HG03064 (cell line): ENCODE results near the gene ASCL5.

Experiments used
- ATAC-seq: cut with Tn5 transposase; IDR thresholded peaks from one replicate; pipeline ENCODE4 v1.9.1; 2021; ENCODE audit warnings: low read depth; ENCODE audit not compliant: unreplicated experiment

The ASCL5 gene

DNA sequence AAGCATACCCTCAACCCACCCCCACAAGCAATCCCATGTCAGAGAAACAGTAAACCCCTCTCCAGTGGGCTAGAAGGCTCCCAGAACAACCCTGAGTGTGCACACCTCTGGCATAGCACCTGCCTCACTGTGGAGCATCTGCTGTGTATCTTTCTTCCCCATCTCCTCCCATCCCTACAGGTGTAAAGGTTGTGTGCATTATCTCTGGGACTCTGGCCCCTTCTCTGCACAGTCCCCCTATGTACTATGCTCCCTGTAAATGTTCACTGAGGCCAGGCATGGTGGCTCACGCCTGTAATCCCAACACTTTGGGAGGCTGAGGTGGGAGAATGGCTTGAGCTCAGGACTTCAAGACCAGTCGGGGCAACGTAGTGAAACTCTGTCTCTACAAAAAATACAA, 14.1 kb downstream of the ASCL5 start:
- ATAC-seq = no peak

DNA sequence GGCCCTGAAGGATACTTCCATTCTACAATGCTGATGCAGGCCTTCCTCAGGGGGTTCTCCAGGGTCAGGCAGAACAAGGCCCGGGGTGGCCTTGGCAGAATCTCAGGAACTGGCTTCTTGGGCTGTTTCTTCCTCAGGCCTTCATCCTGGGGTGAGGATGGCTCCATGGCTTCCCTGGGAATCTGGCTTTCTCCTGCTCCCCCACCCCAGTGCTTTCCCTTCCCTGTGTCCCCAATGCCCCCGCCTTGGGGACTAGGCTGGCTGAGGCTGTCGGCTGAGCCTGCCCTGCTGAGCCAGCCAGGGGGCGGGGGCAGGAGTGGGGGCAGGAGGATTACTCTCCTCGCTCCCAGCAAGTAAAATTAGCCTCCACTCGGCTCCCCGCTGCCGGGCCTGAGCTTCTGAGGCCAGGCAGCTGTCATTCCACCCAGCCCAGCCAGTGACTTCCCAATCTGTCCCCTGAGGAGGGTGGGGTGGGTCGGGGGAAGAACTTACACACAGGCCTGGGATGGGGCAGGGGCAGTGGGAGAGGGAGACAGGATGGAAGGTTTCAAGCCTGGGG, 14.7 kb downstream of the ASCL5 start, which contains the start of gene CACNA1S:
TSS of gene CACNA1S (minus strand) at position 254 of the 559 bp plus-strand sequence. CDS start at position 167, 87 bp downstream.
- no peak for ATAC-seq

DNA sequence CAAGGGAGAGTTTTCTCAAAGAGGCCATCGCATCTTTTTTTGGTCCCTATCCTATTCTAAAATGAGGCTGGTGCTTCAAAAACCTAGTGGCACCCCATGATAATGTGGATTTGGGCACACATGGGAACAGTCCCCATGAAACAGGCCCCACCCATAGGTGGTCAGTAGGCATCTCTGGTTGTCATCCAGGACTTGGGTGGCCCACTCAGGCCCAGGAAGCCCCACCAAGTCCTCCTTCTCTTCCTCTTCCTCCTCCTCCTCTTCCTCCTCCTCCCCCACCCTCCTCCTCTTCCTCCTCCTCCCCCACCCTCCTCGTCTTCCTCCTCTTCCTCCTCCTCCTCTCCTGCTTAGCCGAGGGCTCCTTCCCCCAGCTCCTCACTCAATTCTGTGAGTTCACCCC, 15.3 kb downstream of the ASCL5 start:
- no peak for ATAC-seq

DNA sequence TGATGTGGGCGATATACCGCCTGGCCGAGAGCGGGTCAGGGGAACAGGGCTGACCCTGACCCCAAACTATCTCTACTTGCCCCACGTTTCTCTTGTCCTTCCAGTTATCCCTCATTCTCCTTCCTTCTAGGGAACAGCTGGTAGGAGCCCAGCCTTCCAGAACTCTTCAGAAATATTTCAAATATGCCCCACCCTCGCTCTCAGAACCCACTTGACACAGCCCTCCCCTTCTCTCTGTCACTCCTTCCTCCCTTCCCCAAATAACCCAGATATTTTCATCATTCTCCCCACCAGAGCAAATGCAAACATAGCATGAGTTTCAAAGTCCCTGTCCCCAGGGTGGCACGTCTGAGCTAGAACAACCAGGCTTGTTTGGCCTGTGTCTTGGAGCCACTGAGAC, 15.8 kb downstream of the ASCL5 start:
- no peak for ATAC-seq

DNA sequence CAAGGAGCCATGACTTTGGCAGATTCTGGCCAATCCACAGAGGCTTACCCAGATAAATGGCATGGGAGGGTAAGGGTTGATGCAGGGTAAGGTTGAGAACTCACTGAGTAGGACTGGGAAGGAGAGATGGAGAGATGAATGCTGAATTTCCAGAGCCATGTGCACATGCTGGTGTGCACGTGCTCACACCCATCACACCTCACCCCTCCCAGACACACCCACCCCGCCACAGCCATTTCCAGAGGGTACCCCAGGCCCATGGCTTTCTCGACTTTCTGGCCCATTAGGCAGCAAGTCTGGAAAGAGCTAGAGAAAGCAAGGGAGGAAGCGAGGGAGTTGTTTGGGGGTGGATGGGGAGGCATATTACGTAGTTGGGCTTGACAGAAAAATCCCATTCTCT, 16.4 kb downstream of the ASCL5 start:
- ATAC-seq = no peak

DNA sequence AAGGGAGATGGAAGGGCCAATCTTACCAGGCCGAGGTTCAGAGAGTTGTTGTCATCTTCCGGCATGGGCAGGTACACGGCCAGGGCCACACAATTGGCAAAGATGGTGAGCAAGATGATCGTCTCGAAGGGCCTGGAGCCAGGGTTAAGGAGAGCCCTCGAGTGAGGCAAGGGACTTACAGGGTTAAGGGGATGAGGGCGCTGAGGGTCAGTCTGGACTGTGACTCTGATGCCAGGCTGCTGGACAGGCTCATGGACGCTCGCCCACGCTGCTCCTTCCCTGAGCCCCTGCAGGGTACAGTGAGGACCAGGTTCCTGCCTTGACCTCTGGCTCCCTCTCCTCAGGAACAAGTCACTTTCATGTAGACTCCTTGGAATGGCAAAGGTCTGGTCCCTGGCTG, 16.8 kb downstream of the ASCL5 start:
- ATAC-seq = no peak

DNA sequence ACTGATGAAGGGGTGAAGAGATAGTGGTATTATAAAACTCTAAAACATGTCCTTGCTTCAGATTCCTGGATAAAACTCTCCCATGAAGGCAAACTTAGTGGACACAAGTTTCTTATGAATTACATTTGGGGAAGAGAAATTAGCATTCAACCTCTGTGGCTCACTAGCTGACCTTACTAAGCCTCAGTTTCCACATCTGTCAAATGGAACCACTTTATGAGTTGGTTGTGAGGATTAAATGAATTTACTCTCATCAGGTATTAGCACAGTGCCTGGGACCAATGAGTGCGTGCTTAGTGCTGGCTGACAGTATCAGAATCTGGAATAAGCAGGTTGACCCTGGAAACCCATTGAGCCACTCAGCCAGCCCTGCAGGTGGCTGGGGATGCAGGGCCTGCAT, 17.3 kb downstream of the ASCL5 start:
- no peak for ATAC-seq

DNA sequence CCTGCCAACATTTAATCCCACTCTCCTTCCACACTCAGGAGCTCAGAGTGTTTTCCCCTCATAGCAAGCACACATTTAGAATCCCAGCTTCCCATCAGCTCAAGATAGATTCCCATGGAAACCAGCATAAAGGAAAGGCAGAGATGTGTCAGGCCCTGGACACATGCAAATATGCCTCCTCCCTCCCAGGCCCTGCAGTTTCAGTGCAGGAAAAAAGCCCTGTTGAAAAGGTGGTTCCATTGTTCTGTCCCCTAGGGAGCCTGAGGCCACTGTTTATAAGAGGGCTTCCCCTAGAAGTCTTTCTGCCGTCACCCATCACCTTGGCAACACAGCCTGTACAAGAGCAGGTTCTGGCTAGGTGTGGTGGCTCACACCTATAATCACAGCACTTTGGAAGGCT, 18.4 kb downstream of the ASCL5 start:
- no peak for ATAC-seq

DNA sequence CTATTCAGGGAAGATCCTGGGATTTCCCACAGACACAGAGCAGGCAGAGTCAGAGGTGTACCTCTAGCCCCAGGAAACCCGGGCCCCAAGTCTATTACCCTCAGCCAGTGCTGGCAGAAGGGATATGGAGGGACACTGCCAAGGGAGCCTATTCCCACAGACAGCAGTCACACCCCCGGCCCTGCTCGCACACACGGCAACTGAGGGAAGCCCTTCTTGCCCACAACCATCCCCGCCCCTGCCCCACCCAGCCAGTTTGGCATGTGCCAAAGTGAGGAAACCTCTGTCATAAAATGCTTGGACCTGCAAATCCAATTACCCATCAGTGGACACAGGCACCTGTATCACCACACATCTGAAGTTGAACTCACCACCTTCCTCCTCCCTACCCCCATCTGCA, 21.3 kb downstream of the ASCL5 start:
- no peak for ATAC-seq

DNA sequence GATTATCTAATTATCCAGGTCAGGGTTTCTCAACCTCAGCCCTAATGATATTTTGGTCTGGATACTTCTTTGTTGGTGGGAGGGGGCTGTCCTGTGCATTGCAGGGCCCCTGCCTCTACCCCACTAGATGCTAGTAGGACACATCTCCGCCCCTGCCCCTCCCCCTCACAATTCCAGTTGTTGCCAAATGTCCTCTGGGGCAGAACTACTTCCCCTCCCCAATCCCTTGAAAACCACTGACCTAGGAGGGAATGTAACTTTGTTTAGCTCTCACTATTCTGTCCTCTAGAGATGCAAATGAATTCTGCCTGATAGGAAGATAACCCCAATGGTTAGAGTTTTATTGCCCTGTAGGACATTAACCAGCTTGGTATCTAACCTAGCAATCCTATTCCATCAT, 22.8 kb downstream of the ASCL5 start:
- no peak for ATAC-seq

DNA sequence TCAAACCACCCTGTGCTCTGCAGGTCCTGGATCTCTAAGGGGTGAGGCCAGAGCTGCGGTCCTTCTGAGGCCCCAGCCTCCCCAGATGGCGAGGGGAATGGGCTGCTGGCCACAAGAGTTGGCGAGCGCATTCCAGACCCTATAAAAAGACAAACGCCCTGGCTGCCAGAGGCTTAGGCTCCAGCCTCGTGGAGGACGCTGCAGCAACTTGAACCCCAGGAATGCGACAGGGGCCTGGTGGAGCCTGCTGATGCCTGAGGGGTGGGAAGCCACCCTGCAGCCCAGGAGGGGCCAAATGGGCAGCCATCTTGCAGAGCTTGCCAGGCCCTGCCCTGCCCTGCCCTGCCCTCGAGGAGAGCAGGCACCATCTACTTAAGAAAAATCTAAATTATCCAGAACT, 23.3 kb downstream of the ASCL5 start:
- ATAC-seq = no peak

DNA sequence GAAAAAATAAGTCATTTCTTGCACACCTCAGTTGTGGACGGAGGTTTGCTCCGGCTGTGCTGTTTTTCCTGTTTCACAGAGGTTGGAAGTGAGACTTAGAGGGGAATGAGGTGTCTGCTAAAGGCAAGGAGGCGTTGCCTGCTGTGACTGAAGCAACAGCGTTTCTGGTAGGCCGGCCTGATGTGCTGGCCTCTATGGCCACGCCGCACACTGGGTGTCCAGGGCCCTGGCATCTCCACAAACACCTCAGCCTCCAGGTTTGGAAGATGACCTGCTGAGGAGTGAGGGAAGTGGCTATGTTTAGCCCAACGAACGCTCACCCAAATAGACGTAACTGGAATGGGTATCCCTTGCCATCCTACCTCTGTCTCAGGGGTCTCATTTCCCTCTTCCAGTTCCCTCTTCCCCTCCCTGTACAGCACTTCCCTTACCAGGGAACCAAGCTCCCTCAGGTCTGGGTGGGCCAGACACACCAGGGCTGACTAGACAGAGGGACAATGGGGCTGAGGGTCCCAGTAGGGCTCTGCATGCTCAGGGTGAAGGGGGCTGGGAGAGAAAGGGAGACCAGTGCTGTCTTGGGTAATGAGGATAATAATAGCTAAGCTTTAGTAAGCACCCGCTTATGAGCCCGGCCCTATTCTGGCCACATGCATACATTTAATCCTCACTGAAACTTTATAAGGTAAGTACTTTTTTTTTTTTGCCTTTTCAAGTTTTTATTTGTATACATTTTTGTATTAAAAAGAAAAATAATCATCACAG, 26.6 kb downstream of the ASCL5 start:
- no peak for ATAC-seq

DNA sequence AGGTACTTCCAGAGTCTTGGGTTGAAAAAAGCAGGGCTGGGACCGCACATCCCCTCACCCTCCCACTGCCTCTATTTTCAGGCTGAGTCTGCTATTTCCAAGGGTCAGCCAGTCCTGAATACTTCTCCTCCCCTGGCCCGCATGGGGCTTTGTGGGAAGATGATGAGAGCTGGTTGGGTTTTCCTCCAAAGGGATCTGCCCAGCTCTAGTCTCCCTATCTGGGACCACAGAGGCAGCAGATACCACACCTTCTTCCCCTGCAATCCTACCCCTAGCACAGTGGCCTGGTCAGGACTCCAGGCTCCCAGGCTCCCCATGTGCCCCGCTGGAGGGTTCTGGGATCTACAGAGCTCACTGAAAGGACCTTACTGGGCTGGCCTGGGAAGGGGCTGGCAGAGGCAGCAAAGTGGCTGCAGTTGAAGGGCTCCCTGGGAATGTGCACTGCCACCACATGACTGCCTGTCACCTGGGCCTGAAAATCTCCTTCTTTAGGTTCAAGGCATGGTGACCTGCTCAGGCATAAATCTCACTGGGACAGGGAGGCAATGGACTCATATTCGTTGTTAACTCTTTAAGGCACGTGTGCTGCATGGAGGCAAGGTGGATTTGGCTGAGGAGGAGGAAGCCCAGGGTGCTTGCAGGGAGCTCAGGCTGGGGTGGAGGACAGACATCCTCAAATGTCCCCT, 27.8 kb downstream of the ASCL5 start:
- no peak for ATAC-seq

DNA sequence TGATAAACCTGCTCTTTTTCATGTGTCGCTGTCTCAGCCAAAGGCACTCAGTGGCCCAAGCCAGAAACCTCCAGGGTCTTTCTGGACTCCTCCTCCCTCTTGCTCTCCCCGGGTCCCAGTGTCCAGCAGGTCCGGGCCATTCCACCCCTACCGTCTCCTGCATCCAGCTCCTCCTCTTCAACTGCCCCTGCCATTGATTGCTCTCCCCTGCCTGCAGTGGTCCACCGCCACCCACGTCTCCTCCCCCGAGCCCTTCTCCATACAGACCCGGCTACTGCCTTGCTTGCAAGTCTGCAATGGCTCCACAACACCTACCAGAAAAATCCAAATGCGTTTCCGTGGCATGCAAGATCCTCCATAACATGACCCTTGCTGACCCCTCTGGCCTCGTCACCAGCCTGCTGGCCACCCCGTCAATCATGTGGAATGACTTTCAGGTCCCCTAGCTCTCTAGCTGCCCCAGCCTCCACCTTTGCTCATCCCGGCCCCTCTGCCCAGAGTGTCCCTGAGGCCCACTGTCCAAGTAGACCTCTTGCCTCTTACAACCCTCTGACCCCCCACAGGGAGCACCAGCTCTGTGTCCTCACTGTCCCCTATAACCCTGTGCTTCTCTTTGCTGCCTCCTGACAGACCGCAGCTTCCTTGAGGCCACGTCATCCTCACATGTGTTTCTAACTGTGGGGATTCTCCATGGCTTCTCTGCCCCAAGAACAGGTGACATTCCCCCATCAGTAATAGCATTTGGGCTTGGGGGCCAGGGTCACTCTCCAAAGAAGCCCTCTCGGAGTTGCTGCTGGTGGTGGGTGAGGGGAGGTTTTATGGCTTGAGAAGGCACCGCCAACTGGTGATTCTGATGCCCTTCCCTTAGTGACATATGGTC, 29.8 kb downstream of the ASCL5 start:
- no peak for ATAC-seq

DNA sequence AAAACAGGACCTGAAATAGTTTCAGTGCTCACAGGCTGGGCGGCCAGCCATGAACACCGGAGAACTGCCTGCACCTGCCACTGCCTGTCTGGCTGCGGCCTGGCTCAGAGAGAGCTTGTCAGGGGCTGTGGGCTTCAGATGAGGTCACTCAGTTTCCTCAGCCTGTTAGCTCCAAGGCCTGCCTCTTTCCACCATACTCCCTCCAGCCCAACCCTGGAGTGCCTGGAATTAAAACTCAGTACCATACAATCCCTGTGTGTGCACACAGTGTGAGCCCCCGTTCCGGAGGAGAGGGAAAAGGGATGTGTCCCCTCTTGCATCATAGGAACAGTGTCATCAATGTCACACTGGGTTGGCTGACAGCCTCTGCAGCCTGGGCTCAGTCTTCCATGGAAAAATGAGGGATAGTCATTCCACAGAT, 30.9 kb downstream of the ASCL5 start:
- no peak for ATAC-seq

DNA sequence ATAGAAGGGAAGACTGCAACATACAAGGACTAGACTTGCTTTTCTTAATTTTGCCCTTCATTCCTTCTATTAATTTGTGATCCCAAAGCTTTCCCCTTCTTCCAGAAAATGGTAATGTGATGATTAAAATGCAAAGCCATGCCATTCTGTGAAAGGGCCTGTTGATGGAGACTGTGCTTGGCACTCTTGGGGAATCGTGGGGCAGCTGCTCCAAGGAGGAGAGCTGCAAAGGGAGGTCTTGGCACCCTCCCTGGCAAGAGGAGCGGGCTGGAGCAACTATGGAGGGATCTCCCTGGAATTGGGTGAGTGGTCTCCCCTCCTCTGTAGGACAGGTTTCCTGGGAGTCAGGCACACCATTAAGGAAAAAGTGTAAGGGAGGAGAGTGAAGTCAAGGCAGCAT, 31.4 kb downstream of the ASCL5 start:
- no peak for ATAC-seq

DNA sequence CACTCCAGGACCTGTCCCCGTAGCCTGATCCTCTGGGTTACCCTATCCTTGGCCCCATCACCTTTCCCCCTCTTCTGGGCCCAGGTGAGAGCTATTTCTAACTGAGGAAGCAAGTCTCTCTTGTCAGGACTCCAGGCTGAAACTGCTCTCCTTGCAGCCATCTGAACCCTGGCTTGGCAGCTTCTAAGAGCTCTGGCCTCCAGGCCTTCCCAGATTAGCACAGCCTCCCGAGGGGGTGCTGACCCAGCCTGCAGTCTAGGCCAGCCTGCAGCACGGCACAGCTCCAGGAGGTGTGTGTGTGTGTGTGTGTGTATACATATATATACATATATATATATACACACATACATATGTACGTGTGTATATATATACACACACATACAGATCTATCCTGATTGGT, 32.2 kb downstream of the ASCL5 start:
- ATAC-seq = no peak

DNA sequence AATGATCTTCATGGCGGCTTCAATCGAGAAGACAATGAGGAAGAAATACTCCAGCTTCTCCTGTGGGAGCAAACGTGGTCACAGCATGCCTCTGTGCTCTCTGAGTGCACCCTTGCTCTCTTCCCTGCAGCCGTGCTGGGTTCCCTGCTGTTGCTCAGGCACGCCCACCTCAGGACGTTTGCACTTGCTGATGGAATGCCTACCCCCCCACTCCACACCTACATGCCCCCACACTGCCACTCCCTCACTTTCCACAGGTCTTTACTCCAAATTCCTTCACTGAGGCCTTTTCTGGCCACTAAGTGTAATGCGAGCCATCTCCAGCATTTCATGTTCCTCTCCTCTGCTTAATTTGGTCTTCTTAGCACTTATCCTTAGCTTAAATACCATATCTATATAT, 33.0 kb downstream of the ASCL5 start:
- ATAC-seq = no peak

DNA sequence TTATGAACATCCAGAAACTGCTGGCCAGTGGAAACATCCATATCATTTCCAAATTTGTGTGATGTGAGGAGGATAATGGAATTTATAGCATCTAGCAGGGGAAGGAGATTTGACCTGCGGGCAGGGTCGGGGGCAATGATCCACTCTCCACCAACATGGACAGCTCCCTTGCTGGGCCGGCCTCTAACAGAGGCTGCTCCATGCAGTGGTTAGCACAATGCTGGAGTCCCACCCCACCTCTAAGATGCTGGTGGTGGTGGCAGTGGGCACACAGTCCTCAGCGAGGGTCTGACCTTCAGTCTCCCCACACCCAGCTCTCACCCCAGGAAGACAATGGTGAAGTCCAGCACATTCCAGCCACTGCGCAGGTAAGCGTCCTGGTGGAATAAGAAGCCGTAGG, 33.4 kb downstream of the ASCL5 start:
- ATAC-seq = no peak

DNA sequence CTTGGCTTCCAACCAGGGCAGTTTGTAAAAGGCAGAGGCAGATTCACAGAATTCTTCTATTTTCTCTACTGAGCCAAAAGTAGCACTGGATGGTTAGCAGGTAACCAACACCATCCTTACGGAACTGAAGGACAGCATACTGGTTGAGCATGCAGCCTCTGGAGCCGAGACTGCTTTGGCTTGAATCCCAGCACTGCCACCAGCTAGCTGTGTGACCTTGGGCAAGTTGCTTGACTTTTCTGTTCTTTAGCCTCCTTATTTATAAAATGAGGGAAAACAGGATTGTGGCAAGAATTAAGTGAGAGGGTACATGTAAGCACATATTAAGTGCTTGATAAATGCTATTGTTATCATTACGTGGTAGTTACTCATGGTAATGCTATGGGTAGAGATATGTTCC, 34.2 kb downstream of the ASCL5 start:
- no peak for ATAC-seq

DNA sequence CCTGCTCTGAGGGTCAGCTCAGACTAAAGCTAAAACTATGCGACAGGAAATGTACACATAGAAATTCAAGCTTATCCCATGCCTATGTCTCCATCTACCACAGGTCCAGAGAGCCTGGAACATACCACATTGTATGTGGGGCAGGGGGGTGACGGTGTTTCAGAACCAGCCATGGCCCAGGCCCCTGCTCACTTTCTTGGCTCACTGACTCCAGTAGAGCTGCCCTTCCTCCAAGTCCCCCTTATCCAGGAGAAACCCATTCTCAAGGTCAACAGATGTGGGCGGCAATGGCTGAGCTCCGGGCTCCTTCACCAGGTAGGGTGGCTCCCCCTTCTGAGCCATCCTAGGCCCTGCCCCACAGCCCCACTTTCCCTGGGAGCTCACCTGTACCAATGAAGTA, 35.7 kb downstream of the ASCL5 start:
- no peak for ATAC-seq
